PC-9 (cell line): ENCODE results near the gene EPC2. TPM values are rescaled to one million over a fixed set of nuclear protein-coding genes. Genes with fewer than 3 reads are reported as not detected.
A peak's percentile ranks its signal among the peaks of the same experiment; 100 is the strongest.

Experiments used
- BruUV-seq: library from RNA; stranded (reverse); fragments of 400-500 nt; replicated peaks from 2 replicates; lab custom pipeline; 2021; lab: Mats Ljungman, UMichigan
- CTCF ChIA-PET: fragments of 300-600 bp; sonication (Branson Sonifier 250); formaldehyde crosslinking; loops from one replicate; lab custom pipeline; 2022; ENCODE audit warnings: antibody characterized with exemption; lab: Charles Lee
- POLR2A ChIA-PET: fragments of 300-600 bp; sonication (Branson Sonifier 250); formaldehyde crosslinking; loops from one replicate; lab custom pipeline; 2022; ENCODE audit warnings: antibody characterized with exemption; ENCODE audit not compliant: unreplicated experiment; lab: Charles Lee
- DNase-seq, 2 experiments: peaks; one replicate each; pipeline versions ENCODE4 v3.0.0 to v3.0.0-alpha.2; 2015 to 2022; ENCODE audit warnings: mixed read lengths in 1 of 2
- H2AFZ ChIP-seq: fragments of 200-600 bp; sonication (generic); 2 replicates; pipeline ENCODE4 v1.8.1; 2017; ENCODE audit warnings: antibody characterized with exemption
- H3F3A ChIP-seq: fragments of 200-600 bp; sonication (generic); 2 replicates; pipeline ENCODE4 v1.8.1; 2017; ENCODE audit warnings: antibody characterized with exemption, mild to moderate bottlenecking, low read depth; ENCODE audit not compliant: insufficient read depth
- H3K27ac ChIP-seq: fragments of 200-600 bp; sonication (generic); 2 replicates; pipeline ENCODE4 v1.6.1; 2016; ENCODE audit warnings: mixed run types
- H3K27me3 ChIP-seq: fragments of 200-600 bp; sonication (generic); 2 replicates; pipeline ENCODE4 v1.6.1; 2016; ENCODE audit warnings: low read depth, mixed run types; ENCODE audit not compliant: insufficient read depth
- H3K36me3 ChIP-seq: fragments of 200-600 bp; sonication (generic); 2 replicates; pipeline ENCODE4 v1.6.1; 2016; ENCODE audit warnings: low read depth, mixed run types
- H3K4me1 ChIP-seq: fragments of 200-600 bp; sonication (generic); replicated peaks from 2 replicates; pipeline ENCODE4 v1.6.1; 2016; ENCODE audit warnings: mixed run types; ENCODE audit not compliant: insufficient read depth
- H3K4me2 ChIP-seq: fragments of 200-600 bp; sonication (generic); 2 replicates; pipeline ENCODE4 v1.6.1; 2017; ENCODE audit warnings: mixed run types
- H3K4me3 ChIP-seq: fragments of 200-600 bp; sonication (generic); 2 replicates; pipeline ENCODE4 v1.6.1; 2016; ENCODE audit warnings: mixed run types
- H3K79me2 ChIP-seq: fragments of 200-600 bp; sonication (generic); 2 replicates; pipeline ENCODE4 v1.6.1; 2017; ENCODE audit warnings: low read depth, mixed run types
- H3K9me2 ChIP-seq: fragments of 200-600 bp; sonication (generic); 2 replicates; pipeline ENCODE4 v1.8.1; 2017; ENCODE audit warnings: mild to moderate bottlenecking; ENCODE audit not compliant: insufficient read depth
- H3K9me3 ChIP-seq: fragments of 200-600 bp; sonication (generic); 2 replicates; pipeline ENCODE4 v1.8.1; 2016; ENCODE audit warnings: low read depth; ENCODE audit not compliant: insufficient read depth
- H4K20me1 ChIP-seq: fragments of 200-600 bp; sonication (generic); 2 replicates; pipeline ENCODE4 v1.8.1; 2017; ENCODE audit not compliant: insufficient read depth
- CTCF ChIP-seq: fragments of 200-600 bp; sonication (generic); conservative IDR thresholded peaks from 2 replicates; pipeline ENCODE4 v1.6.1; 2017; ENCODE audit warnings: mixed run types, antibody characterized with exemption, mild to moderate bottlenecking, moderate library complexity
- EZH2 ChIP-seq: fragments of 200-600 bp; sonication (generic); IDR thresholded peaks from 2 replicates; pipeline ENCODE4 v1.8.0; 2017; ENCODE audit warnings: antibody characterized with exemption, low read depth
- intact Hi-C: fragments of 100-400 bp; cut with micrococcal nuclease; formaldehyde crosslinking; loops from one replicate; pipeline ENCODE4 v1.10.0; 2022; ENCODE audit not compliant: unreplicated experiment
- total RNA-seq: library from RNA; stranded (reverse); gene quantifications from 2 replicates; pipeline ENCODE4 v1.2.3, GENCODE V29; 2021

The EPC2 gene
- total RNA-seq, 1 experiment from 2014 or later, result 29.8 TPM

- BruUV-seq, result no TSS peak
- Histone ChIP-seq H3K9me2 (no peaks in the 10 kb centered on the region), H3K4me1 (peaks cover 21% of the 10 kb centered on the region), H3F3A (peaks cover 9% of the 10 kb centered on the region; the same call in 1 of the 2 replicates), H3K79me2 (no peaks in the 10 kb centered on the region), H3K4me3 (no peak overlapping the region), H3K27me3 (no peaks in the 10 kb centered on the region), H3K36me3 (no peaks in the 10 kb centered on the region), H3K4me2 (no peak overlapping the region), H3K27ac (no peak overlapping the region), H2AFZ (no peak overlapping the region), H4K20me1 (no peaks in the 10 kb centered on the region), H3K9me3 (no peaks in the 10 kb centered on the region)
- POLR2A ChIA-PET, result no interaction called here
- DNase-seq, result no peak
- TF ChIP-seq EZH2, result no peak
- no peak for TF ChIP-seq CTCF
- CTCF ChIA-PET, result no interaction called here
- intact Hi-C loops, result no loop called here
These were observed 167.8 kb downstream of the EPC2 start for GRCh38 chr2:148812306-148812705.

- BruUV-seq, result no TSS peak
- Histone ChIP-seq H3K36me3 (no peaks in the 10 kb centered on the region), H3K27ac (peak overlapping the region; percentile 81), H3K79me2 (no peaks in the 10 kb centered on the region), H3K4me3 (no peak overlapping the region), H3K9me2 (no peaks in the 10 kb centered on the region), H3K4me1 (peaks cover 21% of the 10 kb centered on the region), H2AFZ (no peak overlapping the region; the same call in 1 of the 2 replicates), H3K27me3 (no peaks in the 10 kb centered on the region), H4K20me1 (no peaks in the 10 kb centered on the region), H3F3A (peaks cover 9% of the 10 kb centered on the region; the same call in 1 of the 2 replicates), H3K4me2 (peak overlapping the region; percentile 82; the same call in 1 of the 2 replicates), H3K9me3 (no peaks in the 10 kb centered on the region)
- intact Hi-C loops, result no loop called here
- ChIA-PET POLR2A (no interaction called here), CTCF (interaction anchor here (0.6 kb wide), 1 partner anchor 263 kb away, joined by 3 read pairs; no protein-coding TSS in a partner anchor)
- TF ChIP-seq EZH2 (no peak), CTCF (no peak)
- no peak for DNase-seq
These were observed 169.1 kb downstream of the EPC2 start for GRCh38 chr2:148813603-148814065.

- H2AFZ ChIP-seq, result peak overlapping the region; percentile 71
- CTCF ChIA-PET, result interaction anchor here (0.6 to 1.0 kb wide), 3 partner anchors 92 to 264 kb away, joined by 3 to 15 read pairs (median 11); no protein-coding TSS in a partner anchor
These were observed 169.8 kb downstream of the EPC2 start for GRCh38 chr2:148814143-148814859.

More at GRCh38 chr2:148814143-148814859, 169.8 kb downstream of the EPC2 start:
- H3K27ac ChIP-seq, result peak overlapping the region; percentile 81
- POLR2A ChIA-PET, result no interaction called here
- H3K79me2 ChIP-seq, result no peaks in the 10 kb centered on the region
- H4K20me1 ChIP-seq, result no peaks in the 10 kb centered on the region
- BruUV-seq, result no TSS peak
- H3K9me3 ChIP-seq, result peaks cover 4% of the 10 kb centered on the region
- peak overlapping the region; percentile 82 for H3K4me2 ChIP-seq
- H3K4me3 ChIP-seq, result peak overlapping the region; percentile 40; the same call in 1 of the 2 replicates
- H3K9me2 ChIP-seq, result no peaks in the 10 kb centered on the region
- DNase-seq, result peak; percentile 31 to 86
- H3K36me3 ChIP-seq, result no peaks in the 10 kb centered on the region
- peaks cover 9% of the 10 kb centered on the region; the same call in 1 of the 2 replicates for H3F3A ChIP-seq
- peaks cover 21% of the 10 kb centered on the region for H3K4me1 ChIP-seq
- TF ChIP-seq CTCF (no peak), EZH2 (no peak)
- H3K27me3 ChIP-seq, result no peaks in the 10 kb centered on the region
- intact Hi-C loops, result no loop called here
